ENCODE data around the gene SCYL1.
"Not testable (repeated sequence)": the region's sequence is repeated elsewhere in the genome, so short reads cannot be mapped to it uniquely, and the experiment has no call there.

SCYL1 gene

GRCh38 chr11:65516135-65516968 is 8.5 kb upstream of the SCYL1 start:
- H3K4me3 ChIP-seq (ENCODE audit: low read depth, low read length): no peak overlapping the region
- TF ChIP-seq MYC (IDR thresholded peaks at IDR 0.05; ENCODE audit: low read depth, low read length) (no peak), POLR2A (IDR thresholded peaks at IDR 0.05; ENCODE audit: extremely low read depth, insufficient read length) (no peak), MAX (IDR thresholded peaks at IDR 0.05; ENCODE audit: low read depth, low read length) (no peak), CTCF (IDR thresholded peaks at IDR 0.05; ENCODE audit: low read depth, low read length) (no peak)

GRCh38 chr11:65518941-65519549 is 5.8 kb upstream of the SCYL1 start:
- DNase-seq (ENCODE audit: low read depth); H3K4me3 ChIP-seq (ENCODE audit: low read depth, low read length): not testable (repeated sequence)

More at GRCh38 chr11:65516135-65516968, 8.5 kb upstream of the SCYL1 start:
- peak; percentile 9 for DNase-seq (ENCODE audit: low read depth)

- not testable (repeated sequence) for H3K4me3 ChIP-seq (ENCODE audit: low read depth, low read length)
These were observed 2.9 kb upstream of the SCYL1 start for GRCh38 chr11:65521777-65522521.

GRCh38 chr11:65522718-65523630 is 1.9 kb upstream of the SCYL1 start:
- DNase-seq (ENCODE audit: low read depth): peak; percentile 85
- H3K4me3 ChIP-seq (ENCODE audit: low read depth, low read length): not testable (repeated sequence)
- TF ChIP-seq MAX (IDR thresholded peaks at IDR 0.05; ENCODE audit: low read depth, low read length): peak; percentile 16; the same call in 1 of the 2 replicates

More at GRCh38 chr11:65521777-65522521, 2.9 kb upstream of the SCYL1 start:
- DNase-seq (ENCODE audit: low read depth): not testable (repeated sequence)

GRCh38 chr11:65523631-65523968 is 1.3 kb upstream of the SCYL1 start:
- H3K4me3 ChIP-seq (ENCODE audit: low read depth, low read length); DNase-seq (ENCODE audit: low read depth): not testable (repeated sequence)

GRCh38 chr11:65524014-65524740 is 706 bp upstream of the SCYL1 start:
- no peak for TF ChIP-seq POLR2A (IDR thresholded peaks at IDR 0.05; ENCODE audit: extremely low read depth, insufficient read length)
- no peak for TF ChIP-seq MYC (IDR thresholded peaks at IDR 0.05; ENCODE audit: low read depth, low read length)
- TF ChIP-seq CTCF (IDR thresholded peaks at IDR 0.05; ENCODE audit: low read depth, low read length): no peak
- no peak for TF ChIP-seq MAX (IDR thresholded peaks at IDR 0.05; ENCODE audit: low read depth, low read length)
- no peak for DNase-seq (ENCODE audit: low read depth)
- peak overlapping the region; percentile 44 for H3K4me3 ChIP-seq (ENCODE audit: low read depth, low read length)

GRCh38 chr11:65525546-65526480 is 930 bp downstream of the SCYL1 start:
- DNase-seq (ENCODE audit: low read depth): no peak

More at GRCh38 chr11:65525546-65526480, 930 bp downstream of the SCYL1 start:
- TF ChIP-seq CTCF (IDR thresholded peaks at IDR 0.05; ENCODE audit: low read depth, low read length) (no peak), MAX (IDR thresholded peaks at IDR 0.05; ENCODE audit: low read depth, low read length) (peak; percentile 45; the same call in 1 of the 2 replicates), MYC (IDR thresholded peaks at IDR 0.05; ENCODE audit: low read depth, low read length) (no peak), POLR2A (IDR thresholded peaks at IDR 0.05; ENCODE audit: extremely low read depth, insufficient read length) (no peak)
- peak overlapping the region; percentile 78 for H3K4me3 ChIP-seq (ENCODE audit: low read depth, low read length)

Data from NB4 (cell line).